ENCODE results near the gene ELOF1. TPM values are rescaled to one million over a fixed set of nuclear protein-coding genes. Genes with fewer than 3 reads are reported as not detected.

ELOF1 gene
- total and polyA plus RNA-seq, 2 of the 13 experiments (the other 11 are each of a cell fraction or from before 2014, with no cell fraction given) = 14.5 to 43.2 TPM

DNA sequence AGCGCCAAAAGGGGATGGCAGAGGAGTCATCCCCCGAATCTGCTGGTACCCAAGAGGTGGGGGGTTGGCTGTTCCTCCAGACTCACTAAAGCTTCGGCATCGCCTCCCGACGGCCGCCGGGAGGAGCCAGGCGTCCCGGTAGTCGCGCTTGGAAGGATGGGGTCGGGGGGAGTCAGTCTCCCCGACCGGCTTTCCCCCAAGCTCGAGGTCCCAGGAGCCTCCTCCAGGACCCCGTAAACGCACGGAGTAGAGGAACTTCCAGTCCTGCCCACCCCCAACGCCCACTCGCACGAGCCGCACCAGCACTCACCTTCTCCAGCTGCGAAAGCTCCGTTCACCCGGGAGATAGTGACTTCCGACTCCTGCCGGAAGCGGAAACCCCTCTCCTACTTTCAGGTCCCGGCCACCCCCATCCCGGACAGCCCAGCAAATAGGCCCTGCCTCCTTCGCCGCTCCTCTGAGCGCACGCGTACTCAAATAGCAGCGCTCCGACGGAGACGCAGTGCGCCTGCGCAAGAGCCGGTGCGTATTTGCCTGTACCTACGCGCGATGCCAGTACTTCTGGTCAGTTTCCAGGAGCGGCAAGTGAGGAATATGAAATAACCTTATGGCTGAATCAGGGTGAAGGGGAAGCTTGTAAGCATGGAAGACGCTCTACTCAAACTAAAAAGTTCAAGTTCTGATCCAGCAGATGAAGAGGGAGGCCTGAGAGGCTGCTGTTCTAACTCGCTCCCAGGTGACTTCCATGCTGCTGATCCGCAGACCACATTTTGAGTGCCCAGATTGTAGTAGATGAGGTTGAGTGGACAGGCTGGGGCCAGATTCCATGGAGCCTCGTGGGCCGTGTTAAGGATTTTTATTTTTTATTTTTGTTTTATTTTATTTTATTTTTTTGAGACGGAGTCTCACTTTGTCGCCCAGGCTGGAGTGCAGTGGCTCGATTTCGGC is at the start of gene ELOF1 (continued):
- TF ChIP-seq HNF1A (IDR thresholded peaks at IDR 0.05; ENCODE audit: low read depth) (no peak), HNF1A (CRISPR knock-in tag; IDR thresholded peaks at IDR 0.05; ENCODE audit: borderline replicate concordance) (no peak), ZNF883 (CRISPR knock-in tag; IDR thresholded peaks at IDR 0.05; ENCODE audit: not compliant biosample characterization) (peak; percentile 7), CC2D1A (CRISPR knock-in tag; IDR thresholded peaks at IDR 0.05) (no peak), ZEB1 (IDR thresholded peaks at IDR 0.05; ENCODE audit: insufficient replicate concordance, low read depth) (no peak), SNRNP70 (IDR thresholded peaks at IDR 0.05; ENCODE audit: low read depth, low read length) (no peak), HDAC1 (CRISPR knock-in tag; IDR thresholded peaks at IDR 0.05) (peak; percentile 72), ZBTB2 (CRISPR knock-in tag; IDR thresholded peaks at IDR 0.05; ENCODE audit: low read depth) (no peak), PCBP1 (IDR thresholded peaks at IDR 0.05; ENCODE audit: borderline replicate concordance, low read depth, low read length) (no peak), ZSCAN29 (CRISPR knock-in tag; conservative IDR thresholded peaks at IDR 0.05) (0 out of 2 replicates have a peak, but pooled peaks have one; percentile 48), ATM (IDR thresholded peaks at IDR 0.05; ENCODE audit: borderline replicate concordance) (no peak), ZNF562 (CRISPR knock-in tag; IDR thresholded peaks at IDR 0.05; ENCODE audit: borderline replicate concordance) (no peak), HINFP (CRISPR knock-in tag; IDR thresholded peaks at IDR 0.05; ENCODE audit: low read depth) (no peak), SPEN (CRISPR knock-in tag; IDR thresholded peaks at IDR 0.05; ENCODE audit: low read depth) (peak; percentile 48; the same call in 1 of the 2 replicates), XRCC5 (optimal IDR thresholded peaks at IDR 0.05; ENCODE audit: low read length) (peak; percentile 78), TAF15 (IDR thresholded peaks at IDR 0.05; ENCODE audit: low read depth, low read length, poor library complexity, severe bottlenecking) (no peak), NR2F6 (IDR thresholded peaks at IDR 0.05) (no peak), NR2F6 (CRISPR knock-in tag; IDR thresholded peaks at IDR 0.05) (no peak), ZNF615 (CRISPR knock-in tag; IDR thresholded peaks at IDR 0.05; ENCODE audit: borderline replicate concordance) (no peak), ZC3H4 (CRISPR knock-in tag; IDR thresholded peaks at IDR 0.05; ENCODE audit: borderline replicate concordance) (no peak), SKI (IDR thresholded peaks at IDR 0.05; ENCODE audit: partially characterized antibody) (no peak), ZNF274 (CRISPR knock-in tag; IDR thresholded peaks at IDR 0.05) (0 out of 2 replicates have a peak, but pooled peaks have one; percentile 47), ZNF317 (CRISPR knock-in tag; IDR thresholded peaks at IDR 0.05) (0 out of 2 replicates have a peak, but pooled peaks have one; percentile 75), KDM1A (CRISPR knock-in tag; IDR thresholded peaks at IDR 0.05) (no peak)
